Tibial nerve (tissue), 4 donors: ENCODE measurements around the gene REEP6. TPM values are rescaled to one million over a fixed set of nuclear protein-coding genes. Genes with fewer than 3 reads are reported as not detected.

Experiments used
- DNase-seq, 2 donors: peaks; one replicate each; pipeline ENCODE4 v3.0.0-alpha.2; 2019; ENCODE audit warnings: low spot score in 2 of 2
- H3K27ac ChIP-seq, 4 donors: fragments of 200-600 bp; sonication (generic) in 3 of 4; one replicate each; pipeline ENCODE4 v1.5.1; 2017 to 2019; ENCODE audit warnings: mild to moderate bottlenecking in 1 of 4
- H3K27me3 ChIP-seq, 2 donors: fragments of 200-600 bp; sonication (generic) in 1 of 2; one replicate each; pipeline versions ENCODE4 v1.5.1 to v1.6.0; 2017 to 2019
- H3K36me3 ChIP-seq, 3 donors: fragments of 200-600 bp; sonication (generic); one replicate each; pipeline ENCODE4 v1.5.1; 2018 to 2019
- H3K4me1 ChIP-seq, 4 donors: fragments of 200-600 bp; sonication (generic) in 3 of 4; one replicate each; pipeline ENCODE4 v1.5.1; 2017 to 2019
- H3K4me3 ChIP-seq, 4 donors: fragments of 200-600 bp; sonication (generic) in 3 of 4; one replicate each; pipeline ENCODE4 v1.5.1; 2017 to 2019; ENCODE audit warnings: mild to moderate bottlenecking in 1 of 4, moderate library complexity in 1 of 4
- H3K9me3 ChIP-seq, 4 donors: fragments of 200-600 bp; sonication (generic) in 3 of 4; one replicate each; pipeline ENCODE4 v1.5.1; 2017 to 2019
- EP300 ChIP-seq, 2 donors: sonication (generic); formaldehyde crosslinking; IDR thresholded peaks; one replicate each; pipeline ENCODE4 v1.6.1; 2017; ENCODE audit warnings: antibody characterized with exemption in 2 of 2, mild to moderate bottlenecking in 1 of 2
- POLR2A ChIP-seq, 2 donors: fragments of 450-650 bp; IDR thresholded peaks; one replicate each; pipeline ENCODE4 v1.6.1; 2017; ENCODE audit warnings: antibody characterized with exemption in 2 of 2, mild to moderate bottlenecking in 2 of 2, moderate library complexity in 2 of 2
- WGBS, 2 donors: methylation state at CpG; one replicate each; pipeline ENCODE4 v1.1.5; 2018; 5-methylcytosine and 5-hydroxymethylcytosine counted together
- total RNA-seq, 4 donors: library from RNA; depleted of rRNA; stranded (reverse); fragments of >200 nt; gene quantifications; one replicate each; pipeline ENCODE4 v1.1.0, GENCODE V29; 2016
- TF ChIP-seq, protein P1 (sequence below), 5 experiments: fragments of 200-600 bp in 3 of 5; fragments of 450-650 bp in 2 of 5; sonication (generic) in 3 of 5; IDR thresholded peaks; one replicate each; pipeline ENCODE4 v1.5.1; 2016 to 2019; ENCODE audit warnings: antibody characterized with exemption in 5 of 5, mild to moderate bottlenecking in 3 of 5, moderate library complexity in 2 of 5

Gene REEP6
- total RNA-seq, 4 donors from 2014 or later, result 1.2 to 4.6 (median 2.9) TPM

DNA sequence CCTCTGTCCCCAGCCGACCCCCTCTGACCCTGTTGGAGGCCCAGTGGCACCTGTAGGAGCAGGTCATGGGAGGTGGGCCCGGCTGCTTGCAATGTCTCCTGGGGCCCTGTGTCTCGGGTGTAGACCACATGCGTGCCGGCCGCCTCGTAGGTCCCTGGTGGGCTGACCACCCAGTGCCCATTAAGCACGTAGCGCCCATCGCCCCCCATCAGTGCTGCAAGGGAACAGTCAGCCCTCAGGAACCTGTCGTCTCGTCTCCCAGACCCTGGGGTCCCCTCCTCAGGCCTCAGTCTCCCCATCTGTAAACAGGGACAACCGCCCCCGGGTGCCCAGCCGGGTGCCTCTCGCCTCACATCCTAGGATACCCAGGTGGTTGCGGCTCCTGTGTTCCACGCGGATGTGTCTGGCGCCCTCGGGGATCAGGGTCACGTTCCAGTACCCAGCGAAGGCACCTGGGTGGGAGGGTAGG lies 16.2 kb downstream of the REEP6 start:
- Histone ChIP-seq H3K4me3 (peak overlapping the region in 2 of 4 donors; percentile 42 to 52), H3K36me3 (peaks cover 0 to 7% (median 0%) of the 10 kb centered on the region in 3 donors), H3K9me3 (peaks cover 0 to 6% (median 0%) of the 10 kb centered on the region in 4 donors), H3K27me3 (peaks cover 0 to 46% of the 10 kb centered on the region in 2 donors), H3K4me1 (peaks cover 0 to 64% (median 21%) of the 10 kb centered on the region in 4 donors), H3K27ac (peak overlapping the region; percentile 45 to 93 (median 88))
- 50 to 59% methylated on average over 12 to 23 of the region's 23 CpGs for WGBS, 2 donors
- TF ChIP-seq EP300 (IDR thresholded peaks at IDR 0.05) (no peak), POLR2A (IDR thresholded peaks at IDR 0.05) (no peak)
- TF ChIP-seq, protein P1, sequence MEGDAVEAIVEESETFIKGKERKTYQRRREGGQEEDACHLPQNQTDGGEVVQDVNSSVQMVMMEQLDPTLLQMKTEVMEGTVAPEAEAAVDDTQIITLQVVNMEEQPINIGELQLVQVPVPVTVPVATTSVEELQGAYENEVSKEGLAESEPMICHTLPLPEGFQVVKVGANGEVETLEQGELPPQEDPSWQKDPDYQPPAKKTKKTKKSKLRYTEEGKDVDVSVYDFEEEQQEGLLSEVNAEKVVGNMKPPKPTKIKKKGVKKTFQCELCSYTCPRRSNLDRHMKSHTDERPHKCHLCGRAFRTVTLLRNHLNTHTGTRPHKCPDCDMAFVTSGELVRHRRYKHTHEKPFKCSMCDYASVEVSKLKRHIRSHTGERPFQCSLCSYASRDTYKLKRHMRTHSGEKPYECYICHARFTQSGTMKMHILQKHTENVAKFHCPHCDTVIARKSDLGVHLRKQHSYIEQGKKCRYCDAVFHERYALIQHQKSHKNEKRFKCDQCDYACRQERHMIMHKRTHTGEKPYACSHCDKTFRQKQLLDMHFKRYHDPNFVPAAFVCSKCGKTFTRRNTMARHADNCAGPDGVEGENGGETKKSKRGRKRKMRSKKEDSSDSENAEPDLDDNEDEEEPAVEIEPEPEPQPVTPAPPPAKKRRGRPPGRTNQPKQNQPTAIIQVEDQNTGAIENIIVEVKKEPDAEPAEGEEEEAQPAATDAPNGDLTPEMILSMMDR (IDR thresholded peaks at IDR 0.05), result no peak
- DNase-seq, result no peak

DNA sequence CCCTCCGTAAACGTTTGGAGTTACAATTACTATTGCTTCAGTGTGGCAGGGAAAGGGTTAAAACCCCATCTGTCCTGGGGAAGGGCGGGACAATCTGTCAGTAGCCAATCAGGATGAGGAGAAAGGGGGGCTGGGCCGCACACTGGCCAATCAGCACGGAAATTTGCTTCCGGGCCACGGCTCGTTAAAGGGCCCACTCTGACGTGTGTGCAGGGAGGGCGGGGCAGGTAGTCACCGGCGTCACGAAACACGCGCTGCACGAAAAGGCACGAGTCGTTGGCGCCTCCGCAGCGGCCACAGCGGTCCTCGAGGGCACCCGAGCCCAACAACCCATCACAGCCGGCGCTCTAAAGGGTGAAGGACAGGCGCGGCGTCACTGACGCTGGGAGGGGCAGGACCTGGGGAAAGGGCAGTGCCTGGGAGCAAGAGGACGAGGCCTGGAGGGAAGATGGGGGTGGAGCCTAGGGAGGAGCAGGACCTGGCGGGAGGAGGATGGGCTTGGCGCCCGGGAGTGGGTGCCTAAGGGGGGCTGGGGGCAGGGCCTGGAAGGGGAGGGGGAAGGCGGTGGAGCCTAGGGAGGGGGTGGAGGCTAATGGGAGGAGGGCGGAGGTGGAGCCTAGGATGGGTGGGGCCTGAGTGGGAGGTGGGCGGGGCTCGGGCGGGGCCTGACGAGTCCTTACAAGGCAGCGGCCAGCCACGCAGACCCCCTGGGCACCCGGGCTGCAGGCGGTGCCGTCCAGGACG lies 17.0 kb downstream of the REEP6 start:
- Histone ChIP-seq H3K9me3 (peaks cover 0 to 6% (median 0%) of the 10 kb centered on the region in 4 donors), H3K27ac (peak overlapping the region; percentile 52 to 93 (median 88)), H3K4me1 (peaks cover 0 to 67% (median 21%) of the 10 kb centered on the region in 4 donors), H3K27me3 (peaks cover 0 to 48% of the 10 kb centered on the region in 2 donors), H3K36me3 (peaks cover 0 to 7% (median 0%) of the 10 kb centered on the region in 3 donors), H3K4me3 (peak overlapping the region in 3 of 4 donors; percentile 11 to 52 (median 42))
- peak; percentile 82 to 95 for DNase-seq
- 1 to 2% methylated on average over 31 to 46 of the region's 46 CpGs for whole genome bisulfite sequencing, 2 donors
- TF ChIP-seq POLR2A (IDR thresholded peaks at IDR 0.05) (no peak), EP300 (IDR thresholded peaks at IDR 0.05) (peak; percentile 81 to 86)
- TF ChIP-seq, protein P1 (IDR thresholded peaks at IDR 0.05), result peak in 1 of 5 experiments; percentile 55

DNA sequence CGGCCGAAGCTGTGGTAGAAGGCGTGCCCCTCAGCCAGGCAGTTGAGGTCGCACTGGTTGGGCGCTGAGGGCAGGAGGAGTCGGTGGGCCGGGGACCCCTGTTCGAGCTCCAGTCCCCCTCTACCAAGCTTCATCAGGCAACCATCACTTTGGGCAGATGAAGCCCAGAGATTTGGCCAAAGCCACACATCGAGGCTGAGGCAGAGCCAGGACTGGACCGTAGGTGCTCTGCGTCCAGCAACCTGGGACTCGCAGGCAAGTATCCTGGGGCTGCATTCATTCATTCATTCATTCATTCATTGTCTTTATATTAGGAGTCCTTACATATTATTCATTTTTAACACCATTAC lies 17.5 kb downstream of the REEP6 start:
- Histone ChIP-seq H3K27ac (peak overlapping the region; percentile 52 to 93 (median 88)), H3K36me3 (peaks cover 0 to 7% (median 0%) of the 10 kb centered on the region in 3 donors), H3K27me3 (peaks cover 0 to 46% of the 10 kb centered on the region in 2 donors), H3K4me1 (peaks cover 0 to 65% (median 19%) of the 10 kb centered on the region in 4 donors), H3K9me3 (peaks cover 0 to 6% (median 0%) of the 10 kb centered on the region in 4 donors), H3K4me3 (peak overlapping the region in 3 of 4 donors; percentile 11 to 52 (median 42))
- TF ChIP-seq, protein P1 (IDR thresholded peaks at IDR 0.05), result no peak
- TF ChIP-seq POLR2A (IDR thresholded peaks at IDR 0.05) (no peak), EP300 (IDR thresholded peaks at IDR 0.05) (no peak)
- 33 to 39% methylated on average over 11 to 12 of the region's 12 CpGs for WGBS, 2 donors
- no peak for DNase-seq

DNA sequence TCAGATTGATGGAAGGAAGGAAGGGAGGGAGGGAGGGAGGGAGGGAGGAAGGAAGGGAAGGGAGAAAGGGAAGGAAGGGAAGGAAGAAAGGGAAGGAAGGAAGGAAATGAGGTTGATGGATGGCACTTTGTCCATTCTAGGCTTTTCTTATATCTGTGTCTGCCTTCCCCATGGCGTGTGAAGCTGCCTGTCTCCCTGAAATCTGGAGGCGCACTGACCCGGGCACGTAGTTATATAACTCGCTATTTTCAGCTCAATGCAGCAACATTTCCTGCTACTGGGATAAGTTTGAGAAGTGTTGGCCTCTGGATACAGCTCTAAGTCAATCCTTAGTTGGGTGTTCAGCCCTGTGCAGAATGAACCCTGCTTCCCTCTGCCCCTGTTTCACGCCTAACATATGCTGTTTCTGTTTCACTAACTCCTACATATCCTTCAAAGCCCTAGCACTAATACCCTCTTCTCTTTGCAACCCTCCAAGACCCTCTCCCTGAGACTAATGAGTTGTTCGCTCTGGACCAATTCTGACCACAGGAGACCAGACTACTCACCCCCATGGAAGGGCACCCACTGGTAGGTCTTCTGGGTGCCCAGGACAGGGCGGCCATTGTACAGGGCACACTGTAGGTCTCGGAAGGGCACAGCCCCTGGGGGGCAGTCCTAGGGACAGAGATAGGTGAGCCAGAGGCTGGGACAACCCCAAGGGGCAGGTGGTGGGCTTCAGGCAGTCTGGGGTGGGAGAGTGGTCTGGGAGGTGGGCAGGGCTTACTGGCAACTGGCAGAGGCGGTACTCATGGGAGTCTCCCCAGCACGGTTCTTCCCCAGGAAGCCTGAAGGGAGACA lies 18.8 kb downstream of the REEP6 start:
- no peak for DNase-seq
- no peak overlapping the region for H3K4me3 ChIP-seq
- peak overlapping the region in 2 of 4 donors; percentile 64 to 74 for H3K27ac ChIP-seq
- peaks cover 0 to 66% (median 16%) of the 10 kb centered on the region in 4 donors for H3K4me1 ChIP-seq
- peaks cover 0 to 6% (median 0%) of the 10 kb centered on the region in 4 donors for H3K9me3 ChIP-seq
- TF ChIP-seq, protein P1 (IDR thresholded peaks at IDR 0.05), result no peak
- TF ChIP-seq EP300 (IDR thresholded peaks at IDR 0.05) (no peak), POLR2A (IDR thresholded peaks at IDR 0.05) (no peak)
- 51 to 52% methylated on average over 9 of the region's 11 CpGs for WGBS, 2 donors
- peaks cover 0 to 48% of the 10 kb centered on the region in 2 donors for H3K27me3 ChIP-seq
- peaks cover 0 to 7% (median 0%) of the 10 kb centered on the region in 3 donors for H3K36me3 ChIP-seq
